ENCODE data around the gene TAPT1. TPM values are rescaled to one million over a fixed set of nuclear protein-coding genes. Genes with fewer than 3 reads are reported as not detected.
A peak's percentile ranks its signal among the peaks of the same experiment; 100 is the strongest.

TAPT1 gene
- total and polyA plus RNA-seq, 2 of the 13 experiments (the other 11 are each of a cell fraction or from before 2014, with no cell fraction given) = 24.5 to 25.3 TPM

GRCh38 chr4:16140879-16141249 lies 85.4 kb downstream of the TAPT1 start (continued):
- TF ChIP-seq, protein P1, sequence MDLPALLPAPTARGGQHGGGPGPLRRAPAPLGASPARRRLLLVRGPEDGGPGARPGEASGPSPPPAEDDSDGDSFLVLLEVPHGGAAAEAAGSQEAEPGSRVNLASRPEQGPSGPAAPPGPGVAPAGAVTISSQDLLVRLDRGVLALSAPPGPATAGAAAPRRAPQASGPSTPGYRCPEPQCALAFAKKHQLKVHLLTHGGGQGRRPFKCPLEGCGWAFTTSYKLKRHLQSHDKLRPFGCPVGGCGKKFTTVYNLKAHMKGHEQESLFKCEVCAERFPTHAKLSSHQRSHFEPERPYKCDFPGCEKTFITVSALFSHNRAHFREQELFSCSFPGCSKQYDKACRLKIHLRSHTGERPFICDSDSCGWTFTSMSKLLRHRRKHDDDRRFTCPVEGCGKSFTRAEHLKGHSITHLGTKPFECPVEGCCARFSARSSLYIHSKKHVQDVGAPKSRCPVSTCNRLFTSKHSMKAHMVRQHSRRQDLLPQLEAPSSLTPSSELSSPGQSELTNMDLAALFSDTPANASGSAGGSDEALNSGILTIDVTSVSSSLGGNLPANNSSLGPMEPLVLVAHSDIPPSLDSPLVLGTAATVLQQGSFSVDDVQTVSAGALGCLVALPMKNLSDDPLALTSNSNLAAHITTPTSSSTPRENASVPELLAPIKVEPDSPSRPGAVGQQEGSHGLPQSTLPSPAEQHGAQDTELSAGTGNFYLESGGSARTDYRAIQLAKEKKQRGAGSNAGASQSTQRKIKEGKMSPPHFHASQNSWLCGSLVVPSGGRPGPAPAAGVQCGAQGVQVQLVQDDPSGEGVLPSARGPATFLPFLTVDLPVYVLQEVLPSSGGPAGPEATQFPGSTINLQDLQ (CRISPR knock-in tag; IDR thresholded peaks at IDR 0.05) = no peak
- no peak for TF ChIP-seq CBX5 (CRISPR knock-in tag; IDR thresholded peaks at IDR 0.05; ENCODE audit: borderline replicate concordance)
- TF ChIP-seq, protein P2, sequence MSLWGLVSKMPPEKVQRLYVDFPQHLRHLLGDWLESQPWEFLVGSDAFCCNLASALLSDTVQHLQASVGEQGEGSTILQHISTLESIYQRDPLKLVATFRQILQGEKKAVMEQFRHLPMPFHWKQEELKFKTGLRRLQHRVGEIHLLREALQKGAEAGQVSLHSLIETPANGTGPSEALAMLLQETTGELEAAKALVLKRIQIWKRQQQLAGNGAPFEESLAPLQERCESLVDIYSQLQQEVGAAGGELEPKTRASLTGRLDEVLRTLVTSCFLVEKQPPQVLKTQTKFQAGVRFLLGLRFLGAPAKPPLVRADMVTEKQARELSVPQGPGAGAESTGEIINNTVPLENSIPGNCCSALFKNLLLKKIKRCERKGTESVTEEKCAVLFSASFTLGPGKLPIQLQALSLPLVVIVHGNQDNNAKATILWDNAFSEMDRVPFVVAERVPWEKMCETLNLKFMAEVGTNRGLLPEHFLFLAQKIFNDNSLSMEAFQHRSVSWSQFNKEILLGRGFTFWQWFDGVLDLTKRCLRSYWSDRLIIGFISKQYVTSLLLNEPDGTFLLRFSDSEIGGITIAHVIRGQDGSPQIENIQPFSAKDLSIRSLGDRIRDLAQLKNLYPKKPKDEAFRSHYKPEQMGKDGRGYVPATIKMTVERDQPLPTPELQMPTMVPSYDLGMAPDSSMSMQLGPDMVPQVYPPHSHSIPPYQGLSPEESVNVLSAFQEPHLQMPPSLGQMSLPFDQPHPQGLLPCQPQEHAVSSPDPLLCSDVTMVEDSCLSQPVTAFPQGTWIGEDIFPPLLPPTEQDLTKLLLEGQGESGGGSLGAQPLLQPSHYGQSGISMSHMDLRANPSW (CRISPR knock-in tag; IDR thresholded peaks at IDR 0.05; ENCODE audit: borderline replicate concordance) = no peak
- TF ChIP-seq ZMYM3 (CRISPR knock-in tag; IDR thresholded peaks at IDR 0.05) = peak; percentile 28; the same call in 1 of the 2 replicates
- no peak for TF ChIP-seq RAD51 (IDR thresholded peaks at IDR 0.05; ENCODE audit: borderline replicate concordance)
- no peak for TF ChIP-seq ZNF646 (CRISPR knock-in tag; IDR thresholded peaks at IDR 0.05)
- TF ChIP-seq ZNF761 (CRISPR knock-in tag; conservative IDR thresholded peaks at IDR 0.05) = no peak
- no peak for TF ChIP-seq MTA3 (CRISPR knock-in tag; IDR thresholded peaks at IDR 0.05)
- TF ChIP-seq NBN (conservative IDR thresholded peaks at IDR 0.05) = no peak
- no peak for TF ChIP-seq MTERF4 (CRISPR knock-in tag; IDR thresholded peaks at IDR 0.05)
- no peak for TF ChIP-seq PRDM15 (CRISPR knock-in tag; IDR thresholded peaks at IDR 0.05)
- TF ChIP-seq CBFB (CRISPR knock-in tag; IDR thresholded peaks at IDR 0.05) = peak; percentile 66
- no peak for TF ChIP-seq CBX1 (IDR thresholded peaks at IDR 0.05; ENCODE audit: low read depth)
- TF ChIP-seq FOXM1 (CRISPR knock-in tag; IDR thresholded peaks at IDR 0.05) = no peak

Data from HepG2 (cell line).